HG02884 (cell line): ENCODE measurements around the gene POLR3E.

Experiments used
- ATAC-seq: cut with Tn5 transposase; IDR thresholded peaks from one replicate; pipeline ENCODE4 v1.9.1; 2021; ENCODE audit warnings: mild to moderate bottlenecking, moderate library complexity; ENCODE audit not compliant: unreplicated experiment

Gene POLR3E, protein sequence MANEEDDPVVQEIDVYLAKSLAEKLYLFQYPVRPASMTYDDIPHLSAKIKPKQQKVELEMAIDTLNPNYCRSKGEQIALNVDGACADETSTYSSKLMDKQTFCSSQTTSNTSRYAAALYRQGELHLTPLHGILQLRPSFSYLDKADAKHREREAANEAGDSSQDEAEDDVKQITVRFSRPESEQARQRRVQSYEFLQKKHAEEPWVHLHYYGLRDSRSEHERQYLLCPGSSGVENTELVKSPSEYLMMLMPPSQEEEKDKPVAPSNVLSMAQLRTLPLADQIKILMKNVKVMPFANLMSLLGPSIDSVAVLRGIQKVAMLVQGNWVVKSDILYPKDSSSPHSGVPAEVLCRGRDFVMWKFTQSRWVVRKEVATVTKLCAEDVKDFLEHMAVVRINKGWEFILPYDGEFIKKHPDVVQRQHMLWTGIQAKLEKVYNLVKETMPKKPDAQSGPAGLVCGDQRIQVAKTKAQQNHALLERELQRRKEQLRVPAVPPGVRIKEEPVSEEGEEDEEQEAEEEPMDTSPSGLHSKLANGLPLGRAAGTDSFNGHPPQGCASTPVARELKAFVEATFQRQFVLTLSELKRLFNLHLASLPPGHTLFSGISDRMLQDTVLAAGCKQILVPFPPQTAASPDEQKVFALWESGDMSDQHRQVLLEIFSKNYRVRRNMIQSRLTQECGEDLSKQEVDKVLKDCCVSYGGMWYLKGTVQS

GRCh38 chr16:22297114-22297870 is at the start of gene POLR3E:
Gene POLR3E, plus strand, starts transcription at chr16:22297409. Its CDS starts 5,560 bp downstream, at chr16:22302969.
- peak; percentile 84 for ATAC-seq

- ATAC-seq = no peak
These were observed 46.7 kb upstream of the POLR3E start for GRCh38 chr16:22250522-22250921.

GRCh38 chr16:22252317-22252716 is 44.9 kb upstream of the POLR3E start:
- ATAC-seq = no peak

- ATAC-seq = no peak
These were observed 43.9 kb upstream of the POLR3E start for GRCh38 chr16:22253272-22253671.

GRCh38 chr16:22255335-22255734 is 41.9 kb upstream of the POLR3E start:
- no peak for ATAC-seq

DNA sequence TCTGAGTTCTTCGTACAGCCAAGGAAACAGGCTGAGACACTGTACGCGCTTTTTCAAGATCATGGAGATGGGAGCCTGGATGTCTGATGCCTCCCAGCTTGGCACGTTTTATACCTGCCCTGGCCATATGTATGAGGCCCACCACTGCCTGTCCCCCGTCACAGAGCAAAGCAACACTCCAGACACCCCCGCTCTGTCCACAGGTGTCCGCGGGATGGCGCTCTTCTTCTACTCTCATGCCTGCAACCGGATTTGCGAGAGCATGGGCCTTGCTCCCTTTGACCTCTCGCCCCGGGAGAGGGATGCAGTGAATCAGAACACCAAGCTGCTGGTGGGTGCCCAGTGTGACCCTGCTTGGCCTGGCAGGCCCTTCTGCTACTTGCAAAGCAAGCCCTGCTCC is 39.8 kb upstream of the POLR3E start:
- ATAC-seq = no peak

DNA sequence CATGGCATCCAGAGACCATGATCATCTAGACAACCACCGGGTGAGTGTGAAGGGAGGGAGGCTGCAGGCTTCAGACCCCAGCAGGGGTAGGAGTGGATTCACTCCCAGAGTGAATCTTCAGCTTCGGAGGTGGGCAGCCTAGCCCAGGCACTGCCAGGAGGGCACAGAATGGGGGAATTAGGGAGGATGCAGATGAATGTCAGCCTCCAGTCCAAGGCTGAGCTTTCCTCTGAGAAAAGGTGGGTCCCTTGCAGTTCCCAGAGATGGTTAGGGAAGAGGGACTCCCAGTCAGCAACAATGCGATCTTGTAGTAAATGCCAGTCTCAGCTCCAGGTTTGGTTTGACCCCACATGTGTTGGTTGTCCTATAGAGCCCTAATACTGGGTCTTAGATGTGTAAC is 36.7 kb upstream of the POLR3E start:
- no peak for ATAC-seq

- no peak for ATAC-seq
These were observed 34.7 kb upstream of the POLR3E start for GRCh38 chr16:22262460-22262859.

- ATAC-seq = no peak
These were observed 32.4 kb upstream of the POLR3E start for GRCh38 chr16:22264786-22265185.

DNA sequence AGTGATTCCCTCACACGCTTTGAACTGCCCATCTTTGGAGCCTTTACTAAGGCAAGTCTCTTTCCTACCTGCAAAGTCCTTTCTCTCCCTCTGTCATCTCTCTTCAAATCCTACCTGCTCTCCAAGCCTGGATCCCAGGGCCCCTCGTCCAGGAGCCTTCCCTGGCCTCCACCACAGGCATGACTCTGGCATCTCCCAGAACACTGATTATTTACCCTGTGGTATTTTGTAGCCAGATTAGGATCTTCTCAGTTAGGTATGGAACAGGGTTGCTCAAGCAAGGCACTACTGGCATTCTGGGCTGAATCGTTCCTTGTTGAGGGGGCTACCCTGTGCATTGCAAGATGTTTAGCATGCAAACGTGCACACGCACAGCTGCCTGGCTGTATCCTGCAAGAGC is 31.9 kb upstream of the POLR3E start:
- ATAC-seq = no peak

DNA sequence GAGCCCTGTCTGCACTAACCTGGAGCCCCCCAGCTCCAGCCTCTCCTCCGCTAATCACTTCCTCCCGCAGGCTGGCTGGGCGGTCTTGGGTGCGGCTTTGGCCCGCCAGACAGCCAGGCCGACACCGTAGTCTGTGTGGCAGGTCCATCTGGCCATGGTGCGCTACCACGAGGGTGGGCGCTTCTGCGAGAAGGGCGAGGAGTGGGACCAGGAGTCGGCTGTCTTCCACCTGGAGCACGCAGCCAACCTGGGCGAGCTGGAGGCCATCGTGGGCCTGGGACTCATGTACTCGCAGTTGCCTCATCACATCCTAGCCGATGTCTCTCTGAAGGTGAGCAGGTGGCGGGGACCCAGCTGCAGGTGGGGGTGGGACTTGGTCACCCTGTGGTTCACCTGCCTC is 30.7 kb upstream of the POLR3E start:
- ATAC-seq = no peak

DNA sequence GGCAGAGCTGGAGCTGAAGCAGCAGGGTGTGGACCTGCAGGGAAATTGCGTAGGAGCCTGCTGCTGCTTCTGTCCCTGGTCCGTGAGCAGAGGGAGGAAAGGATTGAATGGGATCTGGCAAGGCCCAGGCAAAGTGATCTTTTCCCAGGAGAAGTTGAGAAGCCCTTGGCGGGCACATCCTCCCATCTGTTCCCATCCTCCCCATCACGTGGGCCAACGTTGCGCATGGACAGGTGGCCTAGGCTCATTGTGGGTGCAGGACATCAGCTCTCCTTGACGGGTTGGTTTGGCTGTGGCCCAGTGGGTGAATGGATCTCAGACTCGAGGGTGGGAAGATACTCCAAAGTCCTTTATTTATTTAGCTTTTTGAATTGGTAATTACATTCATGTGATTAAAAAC is 29.4 kb upstream of the POLR3E start:
- no peak for ATAC-seq

GRCh38 chr16:22270525-22270924 is 26.7 kb upstream of the POLR3E start:
- no peak for ATAC-seq

DNA sequence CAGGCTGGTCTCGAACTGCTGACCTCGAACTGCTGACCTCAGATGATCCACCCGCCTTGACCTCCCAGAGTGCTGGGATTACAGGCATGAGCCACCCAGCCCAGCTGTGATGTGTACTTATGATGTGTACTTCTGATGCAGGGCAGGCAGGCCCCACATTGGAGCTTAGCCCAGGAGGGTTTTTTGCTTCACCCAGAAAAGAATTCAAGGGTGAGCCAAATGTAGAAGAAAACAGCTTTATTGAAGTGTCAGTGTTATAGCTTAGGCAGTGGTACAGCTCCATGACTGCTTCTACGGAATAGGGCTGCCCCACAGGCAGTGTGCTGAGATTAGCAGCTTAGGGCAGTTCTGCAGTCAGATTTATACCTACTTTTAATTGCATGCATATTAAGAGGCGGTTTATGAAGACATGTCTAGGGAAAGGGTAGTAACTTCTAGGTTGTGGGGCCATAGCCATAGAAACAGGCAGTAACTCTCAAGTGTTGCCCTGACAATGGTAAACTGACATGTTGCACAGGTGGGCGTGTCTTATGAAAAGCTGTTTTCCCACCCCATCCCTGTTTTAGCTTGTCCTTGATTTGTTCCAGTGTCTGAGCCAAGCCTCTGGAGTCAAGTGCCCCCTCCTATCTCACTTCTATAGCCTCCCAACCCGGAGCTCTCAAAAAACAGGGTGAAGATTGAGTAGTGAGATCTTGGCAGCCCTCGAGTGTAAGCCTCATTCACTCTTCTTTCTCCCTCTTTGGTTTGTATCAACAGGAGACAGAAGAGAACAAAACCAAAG is 24.1 kb upstream of the POLR3E start:
- no peak for ATAC-seq

- ATAC-seq = no peak
These were observed 22.3 kb upstream of the POLR3E start for GRCh38 chr16:22274916-22275315.

GRCh38 chr16:22278441-22279230 is 18.6 kb upstream of the POLR3E start:
- no peak for ATAC-seq

DNA sequence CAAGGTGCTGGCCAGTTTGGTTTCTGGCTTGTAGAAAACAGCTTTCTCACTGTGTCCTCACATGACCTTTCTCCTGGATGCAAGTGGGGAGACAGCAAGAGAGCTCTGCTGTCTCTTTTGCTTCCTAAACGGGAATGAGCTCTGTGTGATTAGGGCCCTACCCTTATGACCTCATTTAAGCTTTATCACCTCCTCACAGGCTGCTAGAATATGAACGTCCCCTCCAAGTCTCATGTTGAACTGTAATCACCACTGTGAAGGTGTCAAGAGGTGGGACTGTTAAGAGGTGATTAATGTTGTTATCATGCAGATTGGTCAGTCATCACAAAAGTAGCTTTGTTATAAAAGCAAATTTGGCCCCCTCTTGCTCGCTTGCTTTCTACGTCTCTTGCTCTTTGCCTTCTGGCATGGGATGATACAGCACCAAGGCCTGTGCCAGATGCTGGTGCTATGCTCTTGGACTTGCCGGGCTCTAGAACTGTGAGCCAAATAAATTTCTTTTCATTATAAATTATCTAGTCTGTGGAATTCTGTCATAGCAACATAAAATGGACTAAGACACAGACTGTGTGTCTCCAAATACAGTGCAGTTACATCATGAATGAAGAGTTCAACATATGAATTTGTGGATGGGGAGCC is 14.8 kb upstream of the POLR3E start:
- ATAC-seq = no peak

- ATAC-seq = no peak
These were observed 12.6 kb upstream of the POLR3E start for GRCh38 chr16:22284637-22285036.

DNA sequence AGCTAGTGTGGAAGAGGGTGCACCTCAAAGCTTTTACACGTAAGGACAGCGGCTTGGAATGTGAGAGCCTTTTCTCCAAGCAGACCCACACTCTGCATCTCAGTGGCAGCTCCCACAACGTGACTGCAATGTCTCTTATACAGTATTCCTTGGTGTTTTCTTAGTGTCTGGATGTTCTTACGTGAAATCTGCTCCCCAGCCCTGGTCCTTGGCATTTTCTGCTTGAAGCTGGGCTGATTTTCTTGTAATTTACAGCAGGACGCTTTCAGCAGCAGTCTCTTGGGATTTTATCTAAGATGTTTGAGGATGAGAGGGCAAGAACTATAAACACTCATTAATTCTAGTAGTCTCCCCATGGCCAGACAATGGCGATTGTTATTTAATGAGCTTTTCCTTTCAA is 12.1 kb upstream of the POLR3E start:
- no peak for ATAC-seq

DNA sequence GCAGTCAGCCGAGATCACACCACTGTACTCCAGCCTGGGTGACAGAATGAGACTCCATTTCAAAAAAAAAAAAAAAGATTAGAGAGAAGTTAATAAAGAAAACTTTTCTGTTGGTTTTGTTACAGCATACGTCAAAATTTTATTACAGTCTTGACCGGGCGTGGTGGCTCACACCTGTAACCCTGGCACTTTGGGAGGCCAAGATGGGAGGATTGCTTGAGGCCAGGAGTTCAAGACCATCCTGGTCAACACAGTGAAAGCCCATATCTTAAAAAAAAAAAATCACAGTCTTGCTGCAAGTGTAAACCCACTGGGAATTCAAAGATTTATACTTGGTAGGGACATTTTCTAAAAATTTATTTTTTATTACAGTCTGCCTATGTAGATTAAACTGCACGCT is 6.2 kb upstream of the POLR3E start:
- ATAC-seq = no peak
